DND-41 (cell line): ENCODE data around the gene RTN4IP1.

ENCODE experiments used
- EZH2 ChIP-seq: IDR thresholded peaks from 3 replicates; pipeline ENCODE4 v1.6.1; 2012; ENCODE audit warnings: borderline replicate concordance, low read depth, mild to moderate bottlenecking, moderate library complexity, low read length, inconsistent platforms; ENCODE audit not compliant: severe bottlenecking
- TF ChIP-seq, protein P1 (sequence below): IDR thresholded peaks from 2 replicates; pipeline ENCODE4 v1.5.1; 2012; ENCODE audit warnings: borderline replicate concordance, low read length, moderate library complexity, mild to moderate bottlenecking; ENCODE audit not compliant: poor library complexity, severe bottlenecking; ENCODE audit errors: extremely low read depth

- TF ChIP-seq, protein P1, sequence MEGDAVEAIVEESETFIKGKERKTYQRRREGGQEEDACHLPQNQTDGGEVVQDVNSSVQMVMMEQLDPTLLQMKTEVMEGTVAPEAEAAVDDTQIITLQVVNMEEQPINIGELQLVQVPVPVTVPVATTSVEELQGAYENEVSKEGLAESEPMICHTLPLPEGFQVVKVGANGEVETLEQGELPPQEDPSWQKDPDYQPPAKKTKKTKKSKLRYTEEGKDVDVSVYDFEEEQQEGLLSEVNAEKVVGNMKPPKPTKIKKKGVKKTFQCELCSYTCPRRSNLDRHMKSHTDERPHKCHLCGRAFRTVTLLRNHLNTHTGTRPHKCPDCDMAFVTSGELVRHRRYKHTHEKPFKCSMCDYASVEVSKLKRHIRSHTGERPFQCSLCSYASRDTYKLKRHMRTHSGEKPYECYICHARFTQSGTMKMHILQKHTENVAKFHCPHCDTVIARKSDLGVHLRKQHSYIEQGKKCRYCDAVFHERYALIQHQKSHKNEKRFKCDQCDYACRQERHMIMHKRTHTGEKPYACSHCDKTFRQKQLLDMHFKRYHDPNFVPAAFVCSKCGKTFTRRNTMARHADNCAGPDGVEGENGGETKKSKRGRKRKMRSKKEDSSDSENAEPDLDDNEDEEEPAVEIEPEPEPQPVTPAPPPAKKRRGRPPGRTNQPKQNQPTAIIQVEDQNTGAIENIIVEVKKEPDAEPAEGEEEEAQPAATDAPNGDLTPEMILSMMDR, result no peak
- no peak for TF ChIP-seq EZH2
Observed at GRCh38 chr6:106659859-106660258, 30.6 kb upstream of the RTN4IP1 start.
